Astrocyte of the spinal cord (primary cell): ENCODE results near the gene FAM234A.
A peak's percentile ranks its signal among the peaks of the same experiment; 100 is the strongest.

ENCODE experiments used
- DNase-seq: peaks from one replicate; pipeline ENCODE4 v3.0.0; 2011; ENCODE audit warnings: low read depth, low spot score
- H3K4me3 ChIP-seq: 2 replicates; pipeline ENCODE4 v1.5.1; 2011; ENCODE audit warnings: low read depth, mild to moderate bottlenecking, low read length, moderate library complexity
- in situ Hi-C: cut with HindIII; loops from 2 replicates; pipeline ENCODE4 v1.10.0; 2017; ENCODE audit warnings: low sequenced_read_pairs
- TF ChIP-seq, protein P1 (sequence below): IDR thresholded peaks from 2 replicates; pipeline ENCODE4 v1.5.1; 2012; ENCODE audit warnings: low read depth, mild to moderate bottlenecking, low read length, inconsistent platforms

Gene FAM234A

GRCh38 chr16:269061-269796, 34.6 kb downstream of the FAM234A start:
- in situ Hi-C loops: no loop called here
- DNase-seq: no peak
- H3K4me3 ChIP-seq: no peak overlapping the region

DNA sequence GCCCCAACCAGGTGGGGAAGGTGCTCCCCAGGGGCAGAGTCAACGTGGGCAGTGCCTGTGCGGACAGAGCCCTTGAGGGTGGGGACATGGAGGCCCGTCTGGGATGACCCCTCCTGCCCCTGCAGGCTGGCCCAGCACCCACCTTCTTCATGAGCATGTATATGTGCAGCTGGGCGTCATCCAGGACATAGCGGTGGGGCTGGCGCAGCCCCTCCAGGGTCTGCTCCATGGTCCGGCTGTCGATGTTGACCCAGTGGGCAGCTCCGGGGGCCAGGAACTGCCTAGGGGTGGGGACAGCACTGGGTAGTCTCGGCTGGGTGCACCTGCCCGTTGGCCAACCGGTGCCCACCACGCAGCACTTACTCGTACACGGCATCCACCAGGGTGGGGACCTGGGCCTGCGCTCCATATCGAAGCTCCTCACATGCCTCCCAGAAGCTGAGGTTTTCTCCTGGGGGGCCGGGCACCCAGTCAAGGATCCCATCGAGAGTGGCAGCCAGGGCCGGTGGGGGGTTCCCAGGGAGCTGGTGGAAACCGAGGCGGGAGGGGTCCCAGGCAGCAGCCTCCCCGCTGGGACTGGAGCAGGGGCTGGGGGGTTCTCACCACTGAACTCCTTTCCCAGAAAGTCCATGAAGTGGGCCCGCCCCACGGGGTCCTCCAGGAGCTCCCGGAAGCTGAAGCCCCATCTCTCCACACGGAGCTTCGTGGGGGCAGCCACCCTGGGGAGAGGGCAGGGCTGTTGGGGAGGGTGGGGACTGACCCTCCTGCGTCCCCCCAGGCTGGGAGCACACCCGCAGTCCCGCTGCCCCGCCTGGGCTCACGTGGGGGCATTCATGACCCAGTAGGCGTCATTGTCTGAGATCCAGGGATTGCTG, 36.0 kb downstream of the FAM234A start:
- DNase-seq: no peak
- H3K4me3 ChIP-seq: no peak overlapping the region
- in situ Hi-C loops: no loop called here
- TF ChIP-seq, protein P1, sequence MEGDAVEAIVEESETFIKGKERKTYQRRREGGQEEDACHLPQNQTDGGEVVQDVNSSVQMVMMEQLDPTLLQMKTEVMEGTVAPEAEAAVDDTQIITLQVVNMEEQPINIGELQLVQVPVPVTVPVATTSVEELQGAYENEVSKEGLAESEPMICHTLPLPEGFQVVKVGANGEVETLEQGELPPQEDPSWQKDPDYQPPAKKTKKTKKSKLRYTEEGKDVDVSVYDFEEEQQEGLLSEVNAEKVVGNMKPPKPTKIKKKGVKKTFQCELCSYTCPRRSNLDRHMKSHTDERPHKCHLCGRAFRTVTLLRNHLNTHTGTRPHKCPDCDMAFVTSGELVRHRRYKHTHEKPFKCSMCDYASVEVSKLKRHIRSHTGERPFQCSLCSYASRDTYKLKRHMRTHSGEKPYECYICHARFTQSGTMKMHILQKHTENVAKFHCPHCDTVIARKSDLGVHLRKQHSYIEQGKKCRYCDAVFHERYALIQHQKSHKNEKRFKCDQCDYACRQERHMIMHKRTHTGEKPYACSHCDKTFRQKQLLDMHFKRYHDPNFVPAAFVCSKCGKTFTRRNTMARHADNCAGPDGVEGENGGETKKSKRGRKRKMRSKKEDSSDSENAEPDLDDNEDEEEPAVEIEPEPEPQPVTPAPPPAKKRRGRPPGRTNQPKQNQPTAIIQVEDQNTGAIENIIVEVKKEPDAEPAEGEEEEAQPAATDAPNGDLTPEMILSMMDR: no peak

More at GRCh38 chr16:269061-269796, 34.6 kb downstream of the FAM234A start:
- TF ChIP-seq, protein P1: no peak

DNA sequence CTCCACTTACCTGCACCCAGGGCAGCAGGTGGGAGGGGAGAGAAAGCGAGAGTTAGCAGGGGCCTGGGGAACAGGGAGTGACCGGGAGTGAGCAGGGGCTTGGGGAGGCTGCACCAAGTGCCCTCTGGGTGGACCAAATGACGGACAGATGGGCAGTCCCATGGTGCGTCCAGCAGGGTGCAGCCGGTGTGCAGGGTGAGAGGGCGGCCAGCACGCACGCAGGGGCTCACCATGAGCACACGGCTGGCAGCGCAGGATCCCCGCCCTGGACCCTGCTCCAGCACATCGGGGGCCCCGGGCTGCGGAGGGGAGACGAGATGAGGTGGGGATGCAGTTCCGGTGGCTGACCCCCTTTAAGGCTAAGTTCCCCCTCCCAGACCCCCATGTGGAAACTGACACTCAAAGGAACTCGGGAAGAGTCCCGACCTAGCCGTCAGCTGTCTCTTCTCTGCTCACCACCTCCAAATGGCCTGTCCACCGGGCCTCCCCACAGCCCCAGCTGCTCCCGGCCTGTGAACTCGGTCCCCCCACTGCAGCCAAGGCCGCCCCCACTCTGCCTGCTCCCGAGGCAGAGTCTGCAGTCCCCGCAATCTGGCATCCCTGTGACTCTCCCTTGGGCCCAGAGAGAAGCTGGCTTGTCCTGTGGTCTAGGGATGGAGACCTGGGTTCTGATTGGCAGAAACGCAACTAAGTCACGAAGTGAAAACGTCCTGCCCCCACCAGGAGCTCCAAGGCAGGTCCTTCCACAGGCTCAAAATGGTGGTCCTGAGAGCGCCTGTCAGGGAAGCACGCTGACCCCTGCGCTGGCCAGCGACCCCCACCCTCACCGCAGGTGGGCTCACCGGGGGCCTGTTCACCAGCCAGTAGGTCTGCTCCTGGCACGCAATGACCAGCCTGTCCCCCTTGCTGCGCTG, 38.3 kb downstream of the FAM234A start:
- DNase-seq: no peak
- no peak overlapping the region for H3K4me3 ChIP-seq
- in situ Hi-C loops: no loop called here
- TF ChIP-seq, protein P1: no peak

GRCh38 chr16:273547-274421, 39.2 kb downstream of the FAM234A start:
- TF ChIP-seq, protein P1: no peak
- DNase-seq: no peak
- in situ Hi-C loops: no loop called here
- H3K4me3 ChIP-seq: no peak overlapping the region

- H3K4me3 ChIP-seq: peak overlapping the region; percentile 25
- no peak for DNase-seq
- TF ChIP-seq, protein P1: no peak
- in situ Hi-C loops: no loop called here
Measured at GRCh38 chr16:275041-275641, 40.5 kb downstream of the FAM234A start.
